ENCODE results near the gene SLC25A42.
"Not testable (repeated sequence)": the region's sequence is repeated elsewhere in the genome, so short reads cannot be mapped to it uniquely, and the experiment has no call there.

The SLC25A42 gene

GRCh38 chr19:19105365-19106055, 41.7 kb downstream of the SLC25A42 start:
- DNase-seq (ENCODE audit: low spot score) = peak; percentile 53

GRCh38 chr19:19106056-19106551, 42.3 kb downstream of the SLC25A42 start:
- peak; percentile 40 for DNase-seq (ENCODE audit: low spot score)

- DNase-seq (ENCODE audit: low spot score) = not testable (repeated sequence)
These were observed 43.1 kb downstream of the SLC25A42 start for GRCh38 chr19:19106938-19107337.

GRCh38 chr19:19107654-19108053, 43.9 kb downstream of the SLC25A42 start:
- no peak for DNase-seq (ENCODE audit: low spot score)

- DNase-seq (ENCODE audit: low spot score) = no peak
These were observed 45.8 kb downstream of the SLC25A42 start for GRCh38 chr19:19109601-19110000.

- no peak for DNase-seq (ENCODE audit: low spot score)
These were observed 46.8 kb downstream of the SLC25A42 start for GRCh38 chr19:19110410-19111135.

GRCh38 chr19:19111136-19111835, 47.5 kb downstream of the SLC25A42 start:
- DNase-seq (ENCODE audit: low spot score) = no peak

GRCh38 chr19:19111967-19112580, 48.3 kb downstream of the SLC25A42 start:
- peak; percentile 30 for DNase-seq (ENCODE audit: low spot score)

- peak; percentile 49 for DNase-seq (ENCODE audit: low spot score)
These were observed 49.3 kb downstream of the SLC25A42 start for GRCh38 chr19:19113040-19113626.

GRCh38 chr19:19115954-19116353, 52.2 kb downstream of the SLC25A42 start:
- DNase-seq (ENCODE audit: low spot score) = peak; percentile 25

- DNase-seq (ENCODE audit: low spot score) = no peak
These were observed 55.8 kb downstream of the SLC25A42 start for GRCh38 chr19:19119325-19120237.

- DNase-seq (ENCODE audit: low spot score) = peak; percentile 59
These were observed 56.8 kb downstream of the SLC25A42 start for GRCh38 chr19:19120308-19121231.

GRCh38 chr19:19121371-19121770, 57.6 kb downstream of the SLC25A42 start:
- DNase-seq (ENCODE audit: low spot score) = no peak

- DNase-seq (ENCODE audit: low spot score) = no peak
These were observed 59.1 kb downstream of the SLC25A42 start for GRCh38 chr19:19122902-19123301.

GRCh38 chr19:19123386-19123785, 59.6 kb downstream of the SLC25A42 start:
- no peak for DNase-seq (ENCODE audit: low spot score)

- DNase-seq (ENCODE audit: low spot score) = no peak
These were observed 62.3 kb downstream of the SLC25A42 start for GRCh38 chr19:19126102-19126501.

GRCh38 chr19:19131989-19132388, 68.2 kb downstream of the SLC25A42 start:
- DNase-seq (ENCODE audit: low spot score) = no peak

GRCh38 chr19:19132912-19133311, 69.1 kb downstream of the SLC25A42 start:
- DNase-seq (ENCODE audit: low spot score) = no peak

GRCh38 chr19:19133985-19134384, 70.2 kb downstream of the SLC25A42 start:
- DNase-seq (ENCODE audit: low spot score) = no peak

GRCh38 chr19:19134687-19135158, 70.9 kb downstream of the SLC25A42 start:
- peak; percentile 14 for DNase-seq (ENCODE audit: low spot score)
